Endothelial cell of umbilical vein (primary cell): ENCODE data around the gene NDUFA13. TPM values are rescaled to one million over a fixed set of nuclear protein-coding genes. Genes with fewer than 3 reads are reported as not detected.

ENCODE experiments used
- BruUV-seq: library from RNA; stranded (reverse); fragments of 400-500 nt; replicated peaks from 2 replicates; lab custom pipeline; 2021; lab: Mats Ljungman, UMichigan
- CTCF ChIA-PET: fragments of 300-600, 350-600 bp; sonication (Branson Sonifier 250); formaldehyde crosslinking; loops from one replicate; lab custom pipeline; 2021; ENCODE audit warnings: antibody characterized with exemption, inconsistent platforms; lab: Charles Lee
- POLR2A ChIA-PET: fragments of 300-600, 350-600 bp; sonication (Branson Sonifier 250); formaldehyde crosslinking; loops from one replicate; lab custom pipeline; 2021; ENCODE audit warnings: antibody characterized with exemption, inconsistent platforms; lab: Charles Lee
- DNase-seq: peaks from one replicate; pipeline ENCODE4 v3.0.0-alpha.2; 2011; ENCODE audit warnings: low read depth, low spot score
- FAIRE-seq: peaks from 2 replicates; lab custom pipeline; 2011; peaks lifted over from hg19 to GRCh38; lab: Jason Lieb, UNC
- H2AFZ ChIP-seq: 2 replicates; pipeline ENCODE4 v1.6.0; 2012; ENCODE audit warnings: low read depth, low read length, control low read depth, inconsistent platforms
- H3K27ac ChIP-seq: 2 replicates; pipeline ENCODE4 v1.5.1; 2011; ENCODE audit warnings: low read depth, mild to moderate bottlenecking, control low read depth, low read length, moderate library complexity; ENCODE audit not compliant: insufficient read depth
- H3K27me3 ChIP-seq, 2 experiments: 2 replicates each; pipeline versions ENCODE4 v1.6.0 to v1.6.1; 2011; ENCODE audit warnings: low read length in 2 of 2, mixed read lengths in 1 of 2; ENCODE audit not compliant: control insufficient read depth in 2 of 2, insufficient read depth in 2 of 2
- H3K36me3 ChIP-seq, 2 experiments: 2 replicates in 1 of 2; 3 replicates in 1 of 2; pipeline ENCODE4 v1.5.1; 2011; ENCODE audit warnings: low read length in 2 of 2, mild to moderate bottlenecking in 1 of 2, moderate library complexity in 1 of 2; ENCODE audit not compliant: control insufficient read depth in 2 of 2, insufficient read depth in 2 of 2; ENCODE audit errors: extremely low read depth in 1 of 2
- H3K4me1 ChIP-seq: 3 replicates; pipeline ENCODE4 v1.5.1; 2011; ENCODE audit warnings: mild to moderate bottlenecking, low read length; ENCODE audit not compliant: control insufficient read depth, insufficient read depth; ENCODE audit errors: extremely low read depth
- H3K4me2 ChIP-seq: 2 replicates; pipeline ENCODE4 v1.6.1; 2011; ENCODE audit warnings: low read length, control low read depth, mixed read lengths; ENCODE audit not compliant: insufficient read depth
- H3K4me3 ChIP-seq, 3 experiments: fragments of 200-600 bp in 1 of 3; sonication (generic), shearing (Covaris generic) in 1 of 3; replicated peaks in 1 of 3; 2 replicates each; pipeline ENCODE4 v1.5.1; 2011 to 2016; ENCODE audit warnings: control low read depth in 3 of 3, low read length in 3 of 3, mild to moderate bottlenecking in 2 of 3, inconsistent platforms in 1 of 3, low read depth in 1 of 3, moderate library complexity in 1 of 3; ENCODE audit not compliant: insufficient read depth in 1 of 3
- H3K79me2 ChIP-seq: 2 replicates; pipeline ENCODE4 v1.6.0; 2012; ENCODE audit warnings: low read length, inconsistent platforms; ENCODE audit not compliant: control insufficient read depth, insufficient read depth
- H3K9ac ChIP-seq: replicated peaks from 2 replicates; pipeline ENCODE3; 2011; ENCODE audit warnings: low read length, control low read depth; ENCODE audit not compliant: insufficient read depth; ENCODE audit errors: extremely low read depth
- H3K9me1 ChIP-seq: replicated peaks from 3 replicates; pipeline ENCODE4 v1.6.0; 2011; ENCODE audit warnings: mild to moderate bottlenecking, low read length; ENCODE audit not compliant: control insufficient read depth, insufficient read depth; ENCODE audit errors: extremely low read depth
- H3K9me3 ChIP-seq: replicated peaks from 2 replicates; pipeline ENCODE4 v1.5.1; 2012; ENCODE audit warnings: low read length, inconsistent platforms; ENCODE audit not compliant: control insufficient read depth, insufficient read depth
- H4K20me1 ChIP-seq: replicated peaks from 2 replicates; pipeline ENCODE3; 2011; ENCODE audit warnings: mild to moderate bottlenecking, low read length; ENCODE audit not compliant: control insufficient read depth, insufficient read depth; ENCODE audit errors: extremely low read depth
- CTCF ChIP-seq, 2 donors: IDR thresholded peaks; 1 replicate in 1 of 2; 2 replicates in 1 of 2; pipeline ENCODE4 v1.5.1; 2011; ENCODE audit warnings: low read length in 2 of 2, mild to moderate bottlenecking in 2 of 2, moderate library complexity in 2 of 2, control low read depth in 1 of 2, inconsistent platforms in 1 of 2, low read depth in 1 of 2; ENCODE audit not compliant: insufficient read depth in 1 of 2; ENCODE audit errors: extremely low read depth in 1 of 2
- EZH2 ChIP-seq: IDR thresholded peaks from 2 replicates; pipeline ENCODE4 v1.6.1; 2012; ENCODE audit warnings: borderline replicate concordance, low read depth, mild to moderate bottlenecking, moderate library complexity, low read length, inconsistent platforms; ENCODE audit not compliant: severe bottlenecking
- FOS ChIP-seq: IDR thresholded peaks from 2 replicates; pipeline ENCODE4 v1.6.1; 2011; ENCODE audit warnings: mild to moderate bottlenecking, low read length, moderate library complexity, borderline replicate concordance; ENCODE audit not compliant: insufficient read depth
- GATA2 ChIP-seq: IDR thresholded peaks from 2 replicates; pipeline ENCODE4 v1.7.0; 2011; ENCODE audit warnings: low read depth, mild to moderate bottlenecking, moderate library complexity, mixed read lengths, low read length; ENCODE audit not compliant: insufficient read length, insufficient read depth
- JUN ChIP-seq: IDR thresholded peaks from 2 replicates; pipeline ENCODE4 v1.6.1; 2011; ENCODE audit warnings: borderline replicate concordance, low read depth; ENCODE audit not compliant: insufficient read length, insufficient read depth
- MAX ChIP-seq: IDR thresholded peaks from 2 replicates; pipeline ENCODE4 v1.6.1; 2011; ENCODE audit not compliant: insufficient read depth, insufficient read length
- MYC ChIP-seq: IDR thresholded peaks from one replicate; pipeline ENCODE4 v1.6.1; 2011; ENCODE audit warnings: mild to moderate bottlenecking, low read depth, low read length
- POLR2A ChIP-seq: IDR thresholded peaks from 2 replicates; pipeline ENCODE4 v1.6.1; 2012; ENCODE audit warnings: low read depth, mild to moderate bottlenecking, control low read depth, low read length
- POLR2AphosphoS5 ChIP-seq: IDR thresholded peaks from 2 replicates; pipeline ENCODE4 v1.6.1; 2012; ENCODE audit warnings: low read depth, mild to moderate bottlenecking, control low read depth, low read length, moderate library complexity; ENCODE audit not compliant: insufficient read depth
- dilution Hi-C: fragments of 300-500 bp; cut with MboI; formaldehyde crosslinking; loops from one replicate; pipeline ENCODE4 v1.15.0; 2019; ENCODE audit warnings: low sequenced_read_pairs; ENCODE audit not compliant: extremely low pct_ligation_motif_present
- intact Hi-C: fragments of 100-400 bp; cut with micrococcal nuclease; formaldehyde crosslinking; loops from one replicate; pipeline ENCODE4 v1.10.0; 2022
- polyA plus RNA-seq, 4 experiments: library from polyadenylated mRNA; depleted of rRNA in 3 of 4; stranded (reverse) in 3 of 4; unstranded in 1 of 4; fragments of >200 nt; gene quantifications; 2 replicates each; pipeline versions ENCODE4 v1.2.1 to v1.2.3, GENCODE V29; 2011 to 2012; ENCODE audit warnings: missing spikeins in 1 of 4
- total RNA-seq: library from RNA; stranded (reverse); gene quantifications from 2 replicates; pipeline ENCODE4 v1.2.3, GENCODE V29; 2021

Gene NDUFA13
- total and polyA plus RNA-seq, 2 donors (not counting 3 experiments of a cell fraction or from before 2014, with no cell fraction given) = 246 to 799 TPM

GRCh38 chr19:19525611-19526380 is 9.8 kb downstream of the NDUFA13 start:
- dilution Hi-C loops = no loop called here
- no peak for FAIRE-seq

More at GRCh38 chr19:19525611-19526380, 9.8 kb downstream of the NDUFA13 start:
- no peaks in the 10 kb centered on the region for H3K4me1 ChIP-seq
- ChIA-PET CTCF (no interaction called here), POLR2A (no interaction called here)
- BruUV-seq = no TSS peak
- H4K20me1 ChIP-seq = no peaks in the 10 kb centered on the region
- intact Hi-C loops = no loop called here
- H3K9me3 ChIP-seq = no peaks in the 10 kb centered on the region
- no peaks in the 10 kb centered on the region for H3K36me3 ChIP-seq
- H3K9ac ChIP-seq = no peak overlapping the region
- no peaks in the 10 kb centered on the region for H3K27me3 ChIP-seq
- no peak overlapping the region for H3K4me3 ChIP-seq
- H2AFZ ChIP-seq = no peak overlapping the region
- H3K27ac ChIP-seq = no peak overlapping the region
- TF ChIP-seq MYC (no peak), MAX (no peak), EZH2 (no peak), POLR2A (no peak), POLR2AphosphoS5 (no peak), CTCF (IDR thresholded peaks at IDR 0.05; ENCODE audit: extremely low read depth in 1 of 2, insufficient read depth in 1 of 2, low read depth in 1 of 2, low read length in 2 of 2) (no peak), JUN (no peak), FOS (no peak), GATA2 (no peak)
- no peak overlapping the region for H3K4me2 ChIP-seq
- no peaks in the 10 kb centered on the region for H3K9me1 ChIP-seq
- DNase-seq = no peak
- H3K79me2 ChIP-seq = peaks cover 3% of the 10 kb centered on the region
